ENCODE measurements around the gene MT4. TPM values are rescaled to one million over a fixed set of nuclear protein-coding genes. Genes with fewer than 3 reads are reported as not detected.

The MT4 gene
- total RNA-seq = not detected

- CTCF ChIA-PET = interaction anchor here (0.9 kb wide), 1 partner anchor 79 kb away, joined by 3 read pairs; no protein-coding TSS in a partner anchor
- H3K36me3 Mint-ChIP-seq (ENCODE audit: low read depth) = no peaks in the 10 kb centered on the region
- H3K27ac Mint-ChIP-seq = no peak within 1 kb of the TSS
- no peak for DNase-seq
- no peak within 1 kb of the TSS for H3K4me3 Mint-ChIP-seq
- no peaks in the 10 kb centered on the region for H3K9me3 Mint-ChIP-seq
- no peaks in the 10 kb centered on the region for H3K4me1 Mint-ChIP-seq (ENCODE audit: low read depth)
- intact Hi-C loops (cut with micrococcal nuclease) = no loop called here
- peaks cover 3% of the 10 kb centered on the region for H3K27me3 Mint-ChIP-seq (ENCODE audit: low read depth)
These were observed at the start of gene MT4 for GRCh38 chr16:56564793-56565477. Gene MT4 (plus strand): TSS chr16:56565073. CDS start chr16:56565129, 56 bp downstream.

- Mint-ChIP-seq H3K27ac (no peak overlapping the region), H3K27me3 (ENCODE audit: low read depth) (no peaks in the 10 kb centered on the region), H3K4me1 (ENCODE audit: low read depth) (peaks cover 49% of the 10 kb centered on the region), H3K4me3 (no peak overlapping the region), H3K9me3 (no peaks in the 10 kb centered on the region), H3K36me3 (ENCODE audit: low read depth) (no peaks in the 10 kb centered on the region)
- intact Hi-C loops (cut with micrococcal nuclease) = loop anchor here (2.0 kb wide), 1 partner anchor 127 kb away; no protein-coding TSS in a partner anchor
- CTCF ChIA-PET = interaction anchor here (1.0 kb wide), 1 partner anchor 31 kb away, joined by 3 read pairs; no protein-coding TSS in a partner anchor
- no peak for DNase-seq
These were observed 49.2 kb upstream of the MT4 start for GRCh38 chr16:56515665-56516064.

- H3K27me3 Mint-ChIP-seq (ENCODE audit: low read depth) = no peaks in the 10 kb centered on the region
- H3K36me3 Mint-ChIP-seq (ENCODE audit: low read depth) = no peaks in the 10 kb centered on the region
- DNase-seq = no peak
- H3K9me3 Mint-ChIP-seq = no peaks in the 10 kb centered on the region
- intact Hi-C loops (cut with micrococcal nuclease) = no loop called here
- no peak overlapping the region for H3K4me3 Mint-ChIP-seq
- peaks cover 50% of the 10 kb centered on the region for H3K4me1 Mint-ChIP-seq (ENCODE audit: low read depth)
- CTCF ChIA-PET = interaction anchor here (0.9 to 1.3 kb wide), 3 partner anchors 46 to 186 kb away, joined by 4 to 5 read pairs (median 4); no protein-coding TSS in a partner anchor
- no peak overlapping the region for H3K27ac Mint-ChIP-seq
These were observed 47.7 kb upstream of the MT4 start for GRCh38 chr16:56517206-56517605.

- CTCF ChIA-PET = interaction anchor here (1.2 to 1.8 kb wide), 3 partner anchors 58 to 185 kb away, joined by 3 to 4 read pairs (median 4); no protein-coding TSS in a partner anchor
- Mint-ChIP-seq H3K36me3 (ENCODE audit: low read depth) (no peaks in the 10 kb centered on the region), H3K27ac (no peak overlapping the region), H3K27me3 (ENCODE audit: low read depth) (no peaks in the 10 kb centered on the region), H3K4me3 (peak overlapping the region; percentile 81), H3K9me3 (no peaks in the 10 kb centered on the region), H3K4me1 (ENCODE audit: low read depth) (peaks cover 49% of the 10 kb centered on the region)
- no peak for DNase-seq
- intact Hi-C loops (cut with micrococcal nuclease) = no loop called here
These were observed 46.4 kb upstream of the MT4 start for GRCh38 chr16:56518425-56518824.

GRCh38 chr16:56519459-56520250 is 45.2 kb upstream of the MT4 start, which contains the start of gene BBS2:
Gene BBS2 (minus strand): TSS chr16:56520024. CDS start chr16:56519862, 162 bp downstream.
- peaks cover 39% of the 10 kb centered on the region for H3K4me1 Mint-ChIP-seq (ENCODE audit: low read depth)
- H3K27ac Mint-ChIP-seq = peak within 1 kb of the TSS; percentile 84
- H3K36me3 Mint-ChIP-seq (ENCODE audit: low read depth) = no peaks in the 10 kb centered on the region
- H3K4me3 Mint-ChIP-seq = peak within 1 kb of the TSS; percentile 81
- CTCF ChIA-PET = interaction anchor here (0.9 to 1.8 kb wide), 2 partner anchors 57 to 182 kb away, joined by 3 read pairs; no protein-coding TSS in a partner anchor
- intact Hi-C loops (cut with micrococcal nuclease) = loop anchor here (1.0 kb wide), 3 partner anchors 68 to 211 kb away; partner anchors contain the start of genes NUDT21, NUP93 and OGFOD1
- DNase-seq = peak; percentile 93
- H3K27me3 Mint-ChIP-seq (ENCODE audit: low read depth) = no peaks in the 10 kb centered on the region
- no peaks in the 10 kb centered on the region for H3K9me3 Mint-ChIP-seq

GRCh38 chr16:56520251-56520577 is 44.7 kb upstream of the MT4 start:
- intact Hi-C loops (cut with micrococcal nuclease) = loop anchor here (1.0 kb wide), 3 partner anchors 69 to 210 kb away; partner anchors contain the start of genes NUDT21, NUP93 and OGFOD1
- CTCF ChIA-PET = interaction anchor here (0.9 to 1.8 kb wide), 2 partner anchors 56 to 182 kb away, joined by 3 read pairs; no protein-coding TSS in a partner anchor
- Mint-ChIP-seq H3K4me3 (peak overlapping the region; percentile 81), H3K9me3 (no peaks in the 10 kb centered on the region), H3K36me3 (ENCODE audit: low read depth) (no peaks in the 10 kb centered on the region), H3K27ac (peak overlapping the region; percentile 84), H3K27me3 (ENCODE audit: low read depth) (no peaks in the 10 kb centered on the region), H3K4me1 (ENCODE audit: low read depth) (peaks cover 33% of the 10 kb centered on the region)
- no peak for DNase-seq

GRCh38 chr16:56525236-56525635 is 39.6 kb upstream of the MT4 start:
- no peaks in the 10 kb centered on the region for H3K9me3 Mint-ChIP-seq

GRCh38 chr16:56530872-56531271 is 34.0 kb upstream of the MT4 start:
- CTCF ChIA-PET = no interaction called here
- DNase-seq = no peak

More at GRCh38 chr16:56525236-56525635, 39.6 kb upstream of the MT4 start:
- Mint-ChIP-seq H3K36me3 (ENCODE audit: low read depth) (no peaks in the 10 kb centered on the region), H3K27me3 (ENCODE audit: low read depth) (no peaks in the 10 kb centered on the region), H3K27ac (no peak overlapping the region), H3K4me1 (ENCODE audit: low read depth) (peaks cover 5% of the 10 kb centered on the region), H3K4me3 (no peak overlapping the region)
- CTCF ChIA-PET = interaction anchor here (0.8 kb wide), 1 partner anchor 11 kb away, joined by 4 read pairs; no protein-coding TSS in a partner anchor
- intact Hi-C loops (cut with micrococcal nuclease) = no loop called here
- no peak for DNase-seq

GRCh38 chr16:56532714-56533113 is 32.2 kb upstream of the MT4 start:
- intact Hi-C loops (cut with micrococcal nuclease) = no loop called here
- no peak overlapping the region for H3K4me3 Mint-ChIP-seq
- no peak for DNase-seq
- no peaks in the 10 kb centered on the region for H3K9me3 Mint-ChIP-seq
- CTCF ChIA-PET = no interaction called here
- no peak overlapping the region for H3K27ac Mint-ChIP-seq
- H3K36me3 Mint-ChIP-seq (ENCODE audit: low read depth) = no peaks in the 10 kb centered on the region
- H3K27me3 Mint-ChIP-seq (ENCODE audit: low read depth) = no peaks in the 10 kb centered on the region
- no peaks in the 10 kb centered on the region for H3K4me1 Mint-ChIP-seq (ENCODE audit: low read depth)

More at GRCh38 chr16:56530872-56531271, 34.0 kb upstream of the MT4 start:
- no peaks in the 10 kb centered on the region for H3K4me1 Mint-ChIP-seq (ENCODE audit: low read depth)
- intact Hi-C loops (cut with micrococcal nuclease) = no loop called here
- no peaks in the 10 kb centered on the region for H3K36me3 Mint-ChIP-seq (ENCODE audit: low read depth)
- no peaks in the 10 kb centered on the region for H3K27me3 Mint-ChIP-seq (ENCODE audit: low read depth)
- H3K4me3 Mint-ChIP-seq = no peak overlapping the region
- no peak overlapping the region for H3K27ac Mint-ChIP-seq
- H3K9me3 Mint-ChIP-seq = no peaks in the 10 kb centered on the region

GRCh38 chr16:56534847-56535383 is 30.0 kb upstream of the MT4 start:
- intact Hi-C loops (cut with micrococcal nuclease) = no loop called here
- CTCF ChIA-PET = interaction anchor here (1.3 kb wide), 1 partner anchor 168 kb away, joined by 5 read pairs; no protein-coding TSS in a partner anchor

GRCh38 chr16:56538331-56538730 is 26.5 kb upstream of the MT4 start:
- Mint-ChIP-seq H3K4me3 (no peak overlapping the region), H3K9me3 (no peaks in the 10 kb centered on the region), H3K4me1 (ENCODE audit: low read depth) (no peaks in the 10 kb centered on the region), H3K27ac (no peak overlapping the region), H3K36me3 (ENCODE audit: low read depth) (no peaks in the 10 kb centered on the region), H3K27me3 (ENCODE audit: low read depth) (no peaks in the 10 kb centered on the region)
- DNase-seq = no peak
- CTCF ChIA-PET = no interaction called here
- intact Hi-C loops (cut with micrococcal nuclease) = no loop called here

More at GRCh38 chr16:56534847-56535383, 30.0 kb upstream of the MT4 start:
- H3K36me3 Mint-ChIP-seq (ENCODE audit: low read depth) = no peaks in the 10 kb centered on the region
- H3K27ac Mint-ChIP-seq = no peak overlapping the region
- no peaks in the 10 kb centered on the region for H3K4me1 Mint-ChIP-seq (ENCODE audit: low read depth)
- DNase-seq = no peak
- no peaks in the 10 kb centered on the region for H3K9me3 Mint-ChIP-seq
- H3K27me3 Mint-ChIP-seq (ENCODE audit: low read depth) = no peaks in the 10 kb centered on the region
- H3K4me3 Mint-ChIP-seq = no peak overlapping the region

- intact Hi-C loops (cut with micrococcal nuclease) = no loop called here
- CTCF ChIA-PET = interaction anchor here (0.7 kb wide), 1 partner anchor 76 kb away, joined by 3 read pairs; no protein-coding TSS in a partner anchor
- Mint-ChIP-seq H3K27me3 (ENCODE audit: low read depth) (no peaks in the 10 kb centered on the region), H3K36me3 (ENCODE audit: low read depth) (no peaks in the 10 kb centered on the region), H3K27ac (no peak overlapping the region), H3K4me3 (no peak overlapping the region), H3K4me1 (ENCODE audit: low read depth) (no peaks in the 10 kb centered on the region), H3K9me3 (no peaks in the 10 kb centered on the region)
- DNase-seq = no peak
These were observed 25.2 kb upstream of the MT4 start for GRCh38 chr16:56539656-56540055.
